ENCODE data around the gene KAZALD1.

The KAZALD1 gene

GRCh38 chr10:101066146-101066895, 4.5 kb downstream of the KAZALD1 start:
- TF ChIP-seq CTCF (IDR thresholded peaks at IDR 0.05; ENCODE audit: low read depth, low read length, missing control alignments): peak; percentile 49
- H3K4me3 ChIP-seq (ENCODE audit: low read depth, low read length): peak overlapping the region; percentile 49
- DNase-seq (ENCODE audit: low read depth): no peak
- in situ Hi-C loops (cut with HindIII; ENCODE audit: low sequenced_read_pairs): no loop called here

- H3K4me3 ChIP-seq (ENCODE audit: low read depth, low read length): peak overlapping the region; percentile 49
- in situ Hi-C loops (cut with HindIII; ENCODE audit: low sequenced_read_pairs): no loop called here
- no peak for TF ChIP-seq CTCF (IDR thresholded peaks at IDR 0.05; ENCODE audit: low read depth, low read length, missing control alignments)
- DNase-seq (ENCODE audit: low read depth): no peak
Observed at GRCh38 chr10:101066896-101067355, 5.1 kb downstream of the KAZALD1 start.

DNA sequence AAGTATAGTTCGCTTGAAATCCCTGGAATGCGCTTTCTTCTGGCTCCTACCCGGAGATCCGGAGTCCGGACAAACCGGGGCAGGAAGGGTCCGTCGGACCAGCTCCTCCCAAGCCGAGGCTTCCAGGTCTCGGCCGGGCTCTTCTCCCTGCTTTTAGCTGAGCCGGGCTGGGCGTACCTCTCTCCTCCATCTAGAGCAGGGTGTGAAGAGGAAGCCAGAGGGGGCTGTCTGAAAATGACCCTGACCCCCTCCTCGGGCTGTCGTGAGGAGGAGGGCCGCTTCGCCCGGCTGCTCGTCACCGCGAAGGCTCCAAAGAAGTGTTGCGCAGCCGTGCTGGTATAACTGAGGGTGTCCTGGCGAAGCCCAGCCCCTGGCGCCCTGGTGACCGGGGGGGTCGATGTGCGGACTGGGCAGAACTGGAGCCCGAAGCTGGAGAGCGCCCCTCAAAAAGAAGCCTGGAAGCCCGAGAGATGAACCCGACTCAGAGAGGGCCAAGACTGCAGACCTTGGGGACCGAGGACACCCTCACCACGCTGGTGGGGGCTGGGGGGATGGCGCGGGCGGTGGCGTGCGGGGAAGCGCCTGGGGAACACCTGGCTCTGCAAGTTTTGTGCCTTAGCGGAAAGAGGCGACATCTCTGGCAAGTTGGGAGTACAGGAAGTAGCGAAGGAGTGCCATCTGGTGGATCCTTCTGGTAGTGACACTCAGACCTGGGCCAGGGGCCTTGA, 5.7 kb downstream of the KAZALD1 start:
- TF ChIP-seq CTCF (IDR thresholded peaks at IDR 0.05; ENCODE audit: low read depth, low read length, missing control alignments): peak; percentile 90
- peak; percentile 62 for DNase-seq (ENCODE audit: low read depth)
- in situ Hi-C loops (cut with HindIII; ENCODE audit: low sequenced_read_pairs): no loop called here
- peak overlapping the region; percentile 49 for H3K4me3 ChIP-seq (ENCODE audit: low read depth, low read length)

GRCh38 chr10:101069441-101069840, 7.7 kb downstream of the KAZALD1 start:
- no peak for TF ChIP-seq CTCF (IDR thresholded peaks at IDR 0.05; ENCODE audit: low read depth, low read length, missing control alignments)
- in situ Hi-C loops (cut with HindIII; ENCODE audit: low sequenced_read_pairs): no loop called here
- H3K4me3 ChIP-seq (ENCODE audit: low read depth, low read length): no peak overlapping the region
- DNase-seq (ENCODE audit: low read depth): no peak

- in situ Hi-C loops (cut with HindIII; ENCODE audit: low sequenced_read_pairs): no loop called here
- TF ChIP-seq CTCF (IDR thresholded peaks at IDR 0.05; ENCODE audit: low read depth, low read length, missing control alignments): no peak
- H3K4me3 ChIP-seq (ENCODE audit: low read depth, low read length): no peak overlapping the region
- no peak for DNase-seq (ENCODE audit: low read depth)
Observed at GRCh38 chr10:101070098-101070497, 8.3 kb downstream of the KAZALD1 start.

DNA sequence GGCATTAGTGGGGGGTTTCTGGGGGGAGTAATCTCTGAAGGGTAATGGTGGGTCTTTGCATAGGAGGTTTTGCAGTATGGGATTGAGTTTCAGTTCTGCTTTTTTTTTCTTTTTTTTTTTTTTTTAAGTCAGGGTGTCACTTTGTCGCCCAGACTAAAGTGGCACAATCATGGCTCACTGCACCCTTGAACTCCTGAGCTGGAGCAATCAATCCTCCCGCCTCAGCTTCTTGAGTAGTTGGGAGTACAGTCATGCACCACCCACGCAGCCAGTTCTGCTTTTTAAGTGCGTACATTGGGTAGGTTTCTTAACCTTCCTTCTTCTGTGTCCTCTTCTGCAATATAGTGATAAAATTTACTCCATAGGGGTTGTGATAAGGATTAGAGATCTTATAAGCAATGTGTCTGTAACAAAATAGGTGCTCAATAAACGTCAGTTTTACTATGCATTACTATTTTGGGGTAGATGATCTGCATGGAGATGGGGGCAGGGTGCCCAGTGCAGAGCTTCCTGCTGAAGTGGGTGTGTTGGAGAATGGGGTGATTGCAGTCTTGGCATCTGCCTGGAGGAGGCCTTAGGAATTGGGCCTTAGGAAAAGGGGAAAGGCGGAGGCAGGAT, 9.6 kb downstream of the KAZALD1 start:
- in situ Hi-C loops (cut with HindIII; ENCODE audit: low sequenced_read_pairs): no loop called here
- no peak for TF ChIP-seq CTCF (IDR thresholded peaks at IDR 0.05; ENCODE audit: low read depth, low read length, missing control alignments)
- DNase-seq (ENCODE audit: low read depth): no peak
- no peak overlapping the region for H3K4me3 ChIP-seq (ENCODE audit: low read depth, low read length)
